Measurements from ENCODE around the gene KRT73.

Gene KRT73

GRCh38 chr12:52577316-52577715 is 41.0 kb downstream of the KRT73 start:
- DNase-seq (ENCODE audit: low read depth, low spot score) = no peak
- in situ Hi-C loops (cut with HindIII; ENCODE audit: low sequenced_read_pairs) = no loop called here
- TF ChIP-seq CTCF (IDR thresholded peaks at IDR 0.05; ENCODE audit: low read depth, low read length) = no peak
- H3K4me3 ChIP-seq (ENCODE audit: low read depth, low read length) = no peak overlapping the region

- no peak for TF ChIP-seq CTCF (IDR thresholded peaks at IDR 0.05; ENCODE audit: low read depth, low read length)
- H3K4me3 ChIP-seq (ENCODE audit: low read depth, low read length) = no peak overlapping the region
- in situ Hi-C loops (cut with HindIII; ENCODE audit: low sequenced_read_pairs) = no loop called here
- DNase-seq (ENCODE audit: low read depth, low spot score) = no peak
Observed at GRCh38 chr12:52575948-52576347, 42.4 kb downstream of the KRT73 start.

- in situ Hi-C loops (cut with HindIII; ENCODE audit: low sequenced_read_pairs) = no loop called here
- H3K4me3 ChIP-seq (ENCODE audit: low read depth, low read length) = no peak overlapping the region
- TF ChIP-seq CTCF (IDR thresholded peaks at IDR 0.05; ENCODE audit: low read depth, low read length) = no peak
- DNase-seq (ENCODE audit: low read depth, low spot score) = no peak
Observed at GRCh38 chr12:52575256-52575655, 43.1 kb downstream of the KRT73 start.

- TF ChIP-seq CTCF (IDR thresholded peaks at IDR 0.05; ENCODE audit: low read depth, low read length) = no peak
- no peak within 1 kb of the TSS for H3K4me3 ChIP-seq (ENCODE audit: low read depth, low read length)
- in situ Hi-C loops (cut with HindIII; ENCODE audit: low sequenced_read_pairs) = no loop called here
Observed at GRCh38 chr12:52573743-52574142, 44.6 kb downstream of the KRT73 start, which contains the start of gene KRT74. TSS of gene KRT74 (minus strand) at chr12:52573843. CDS start at chr12:52573777, 66 bp downstream.

GRCh38 chr12:52573306-52573705 is 45.1 kb downstream of the KRT73 start:
- DNase-seq (ENCODE audit: low read depth, low spot score) = no peak
- TF ChIP-seq CTCF (IDR thresholded peaks at IDR 0.05; ENCODE audit: low read depth, low read length) = no peak
- H3K4me3 ChIP-seq (ENCODE audit: low read depth, low read length) = no peak overlapping the region
- in situ Hi-C loops (cut with HindIII; ENCODE audit: low sequenced_read_pairs) = no loop called here

More at GRCh38 chr12:52573743-52574142, 44.6 kb downstream of the KRT73 start, which contains the start of gene KRT74:
- no peak for DNase-seq (ENCODE audit: low read depth, low spot score)

- in situ Hi-C loops (cut with HindIII; ENCODE audit: low sequenced_read_pairs) = no loop called here
- H3K4me3 ChIP-seq (ENCODE audit: low read depth, low read length) = no peak overlapping the region
- TF ChIP-seq CTCF (IDR thresholded peaks at IDR 0.05; ENCODE audit: low read depth, low read length) = no peak
- DNase-seq (ENCODE audit: low read depth, low spot score) = no peak
Observed at GRCh38 chr12:52570511-52570910, 47.8 kb downstream of the KRT73 start.

- H3K4me3 ChIP-seq (ENCODE audit: low read depth, low read length) = no peak overlapping the region
- in situ Hi-C loops (cut with HindIII; ENCODE audit: low sequenced_read_pairs) = no loop called here
- no peak for DNase-seq (ENCODE audit: low read depth, low spot score)
- no peak for TF ChIP-seq CTCF (IDR thresholded peaks at IDR 0.05; ENCODE audit: low read depth, low read length)
Observed at GRCh38 chr12:52568111-52568510, 50.2 kb downstream of the KRT73 start.

All from astrocyte of the spinal cord (primary cell).